HEK293 (cell line): Measurements from ENCODE around the gene OR52I2.

Experiments used
- ZNF155 ChIP-seq: fragments of 450-650 bp; formaldehyde crosslinking; IDR thresholded peaks from 2 replicates; pipeline ENCODE4 v1.5.1; 2016; ENCODE audit warnings: missing biosample characterization, missing genetic modification characterization
- ZNF561 ChIP-seq: fragments of 450-650 bp; IDR thresholded peaks from 2 replicates; pipeline ENCODE4 v1.5.1; 2018; ENCODE audit warnings: missing biosample characterization, missing genetic modification characterization, borderline replicate concordance
- ZNF747 ChIP-seq: fragments of 450-650 bp; formaldehyde crosslinking; IDR thresholded peaks from 2 replicates; pipeline ENCODE4 v1.5.1; 2016; ENCODE audit warnings: missing biosample characterization, missing genetic modification characterization
- TF ChIP-seq, protein P1 (sequence below): fragments of 450-650 bp; formaldehyde crosslinking; IDR thresholded peaks from 2 replicates; pipeline ENCODE4 v1.5.1; 2016; ENCODE audit warnings: missing biosample characterization, missing genetic modification characterization

DNA sequence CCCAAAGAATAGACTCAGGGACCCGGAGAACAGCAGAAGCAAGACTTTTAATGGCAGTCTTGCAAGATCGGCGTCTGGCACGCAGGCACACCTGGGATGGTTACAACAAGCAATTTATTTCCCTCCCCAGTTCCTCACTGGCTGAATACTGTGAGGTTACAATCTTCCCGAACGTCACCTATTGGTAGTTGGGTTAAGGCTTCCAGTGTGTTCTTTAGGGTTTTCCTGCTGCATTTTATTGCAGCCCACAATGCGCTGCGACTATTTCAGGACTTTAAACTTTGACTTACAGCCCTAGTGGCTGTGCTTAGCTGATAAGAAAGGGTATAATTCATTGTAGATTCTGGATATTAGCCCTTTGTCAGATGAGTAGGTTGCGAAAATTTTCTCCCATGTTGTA is 38.0 kb downstream of the OR52I2 start:
- no peak for TF ChIP-seq ZNF155 (tag by site-specific recombination)
- no peak for TF ChIP-seq ZNF561
- no peak for TF ChIP-seq ZNF747 (tag by site-specific recombination)
- TF ChIP-seq, protein P1, sequence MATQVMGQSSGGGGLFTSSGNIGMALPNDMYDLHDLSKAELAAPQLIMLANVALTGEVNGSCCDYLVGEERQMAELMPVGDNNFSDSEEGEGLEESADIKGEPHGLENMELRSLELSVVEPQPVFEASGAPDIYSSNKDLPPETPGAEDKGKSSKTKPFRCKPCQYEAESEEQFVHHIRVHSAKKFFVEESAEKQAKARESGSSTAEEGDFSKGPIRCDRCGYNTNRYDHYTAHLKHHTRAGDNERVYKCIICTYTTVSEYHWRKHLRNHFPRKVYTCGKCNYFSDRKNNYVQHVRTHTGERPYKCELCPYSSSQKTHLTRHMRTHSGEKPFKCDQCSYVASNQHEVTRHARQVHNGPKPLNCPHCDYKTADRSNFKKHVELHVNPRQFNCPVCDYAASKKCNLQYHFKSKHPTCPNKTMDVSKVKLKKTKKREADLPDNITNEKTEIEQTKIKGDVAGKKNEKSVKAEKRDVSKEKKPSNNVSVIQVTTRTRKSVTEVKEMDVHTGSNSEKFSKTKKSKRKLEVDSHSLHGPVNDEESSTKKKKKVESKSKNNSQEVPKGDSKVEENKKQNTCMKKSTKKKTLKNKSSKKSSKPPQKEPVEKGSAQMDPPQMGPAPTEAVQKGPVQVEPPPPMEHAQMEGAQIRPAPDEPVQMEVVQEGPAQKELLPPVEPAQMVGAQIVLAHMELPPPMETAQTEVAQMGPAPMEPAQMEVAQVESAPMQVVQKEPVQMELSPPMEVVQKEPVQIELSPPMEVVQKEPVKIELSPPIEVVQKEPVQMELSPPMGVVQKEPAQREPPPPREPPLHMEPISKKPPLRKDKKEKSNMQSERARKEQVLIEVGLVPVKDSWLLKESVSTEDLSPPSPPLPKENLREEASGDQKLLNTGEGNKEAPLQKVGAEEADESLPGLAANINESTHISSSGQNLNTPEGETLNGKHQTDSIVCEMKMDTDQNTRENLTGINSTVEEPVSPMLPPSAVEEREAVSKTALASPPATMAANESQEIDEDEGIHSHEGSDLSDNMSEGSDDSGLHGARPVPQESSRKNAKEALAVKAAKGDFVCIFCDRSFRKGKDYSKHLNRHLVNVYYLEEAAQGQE (tag by site-specific recombination) = no peak
